Suprapubic skin (tissue), 4 donors: ENCODE measurements around the gene UBXN10.

Experiments used
- EP300 ChIP-seq: sonication (generic); formaldehyde crosslinking; IDR thresholded peaks from one replicate; pipeline ENCODE4 v1.6.1; 2017; ENCODE audit warnings: antibody characterized with exemption
- POLR2A ChIP-seq, 2 donors: fragments of 450-650 bp; IDR thresholded peaks; one replicate each; pipeline ENCODE4 v1.6.1; 2017; ENCODE audit warnings: antibody characterized with exemption in 2 of 2, mild to moderate bottlenecking in 2 of 2, moderate library complexity in 2 of 2
- POLR2AphosphoS5 ChIP-seq, 3 donors: sonication (generic); formaldehyde crosslinking; IDR thresholded peaks; one replicate each; pipeline ENCODE4 v1.6.1; 2017; ENCODE audit warnings: antibody characterized with exemption in 3 of 3
- TF ChIP-seq, protein P1 (sequence below), 2 donors: fragments of 200-600 bp in 1 of 2; fragments of 450-650 bp in 1 of 2; sonication (generic) in 1 of 2; IDR thresholded peaks; one replicate each; pipeline ENCODE4 v1.5.1; 2016 to 2019; ENCODE audit warnings: antibody characterized with exemption in 2 of 2, mild to moderate bottlenecking in 1 of 2, moderate library complexity in 1 of 2

DNA sequence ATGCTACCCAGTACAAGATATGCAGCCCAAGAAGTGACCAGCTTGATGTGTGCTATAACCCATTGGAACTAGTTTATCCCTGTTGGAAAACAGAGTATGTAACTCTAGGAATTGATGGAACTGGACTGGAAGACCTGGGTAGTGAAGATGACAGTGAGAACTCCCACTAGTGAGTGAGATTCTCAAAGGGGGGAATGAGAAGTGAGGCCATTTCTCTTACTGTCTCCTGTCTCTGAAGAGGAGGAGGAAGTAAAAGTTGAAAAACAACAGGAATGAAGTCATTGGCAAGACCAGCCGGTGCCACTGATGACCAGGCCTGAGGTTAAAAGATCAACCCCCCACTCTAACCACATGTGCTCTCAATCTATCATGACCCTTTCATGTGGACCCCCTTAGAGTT is 25.9 kb upstream of the UBXN10 start:
- TF ChIP-seq POLR2A (IDR thresholded peaks at IDR 0.05), result no peak
- TF ChIP-seq POLR2AphosphoS5 (IDR thresholded peaks at IDR 0.05), result no peak
- no peak for TF ChIP-seq EP300
- TF ChIP-seq, protein P1, sequence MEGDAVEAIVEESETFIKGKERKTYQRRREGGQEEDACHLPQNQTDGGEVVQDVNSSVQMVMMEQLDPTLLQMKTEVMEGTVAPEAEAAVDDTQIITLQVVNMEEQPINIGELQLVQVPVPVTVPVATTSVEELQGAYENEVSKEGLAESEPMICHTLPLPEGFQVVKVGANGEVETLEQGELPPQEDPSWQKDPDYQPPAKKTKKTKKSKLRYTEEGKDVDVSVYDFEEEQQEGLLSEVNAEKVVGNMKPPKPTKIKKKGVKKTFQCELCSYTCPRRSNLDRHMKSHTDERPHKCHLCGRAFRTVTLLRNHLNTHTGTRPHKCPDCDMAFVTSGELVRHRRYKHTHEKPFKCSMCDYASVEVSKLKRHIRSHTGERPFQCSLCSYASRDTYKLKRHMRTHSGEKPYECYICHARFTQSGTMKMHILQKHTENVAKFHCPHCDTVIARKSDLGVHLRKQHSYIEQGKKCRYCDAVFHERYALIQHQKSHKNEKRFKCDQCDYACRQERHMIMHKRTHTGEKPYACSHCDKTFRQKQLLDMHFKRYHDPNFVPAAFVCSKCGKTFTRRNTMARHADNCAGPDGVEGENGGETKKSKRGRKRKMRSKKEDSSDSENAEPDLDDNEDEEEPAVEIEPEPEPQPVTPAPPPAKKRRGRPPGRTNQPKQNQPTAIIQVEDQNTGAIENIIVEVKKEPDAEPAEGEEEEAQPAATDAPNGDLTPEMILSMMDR (IDR thresholded peaks at IDR 0.05), result no peak
